Spleen (tissue), 7 donors: ENCODE results near the gene ALK.

Source experiments
- CTCF ChIP-seq, 11 experiments: fragments of 200-600 bp in 7 of 11; fragments of 450-650 bp in 4 of 11; sonication (generic) in 4 of 11; IDR thresholded peaks in 8 of 11; conservative IDR thresholded peaks in 3 of 11; 1 replicate in 7 of 11; 2 replicates in 4 of 11; pipeline versions ENCODE4 v1.4.0 to v1.8.0; 2016 to 2021; ENCODE audit warnings: antibody characterized with exemption in 11 of 11, inconsistent platforms in 4 of 11, mild to moderate bottlenecking in 1 of 11
- POLR2AphosphoS5 ChIP-seq, 3 donors: sonication (generic); formaldehyde crosslinking; IDR thresholded peaks; one replicate each; pipeline ENCODE4 v1.5.1; 2017; ENCODE audit warnings: antibody characterized with exemption in 3 of 3
- donor health status: DM: no; HTN: no; CAD: no; lungs with moderate emphysema.
- donor health status: DM: no; HTN: no; CAD: no.
- donor health status: DM: no; HTN: no; CAD: no.

- no peak for TF ChIP-seq CTCF (IDR thresholded peaks at IDR 0.05 in 8 of 11, conservative IDR thresholded peaks at IDR 0.05 in 3 of 11)
- no peak for TF ChIP-seq POLR2AphosphoS5 (IDR thresholded peaks at IDR 0.05)
These were observed 195.8 kb downstream of the ALK start for GRCh38 chr2:29725610-29726009.
